K562 (cell line): ENCODE data around the gene CMTR2. TPM values are rescaled to one million over a fixed set of nuclear protein-coding genes. Genes with fewer than 3 reads are reported as not detected.

Experiments
- CCAR2 ChIP-seq: fragments of 200-400 bp; formaldehyde crosslinking; IDR thresholded peaks from 2 replicates; pipeline ENCODE4 v1.6.1; 2017; ENCODE audit warnings: mild to moderate bottlenecking, low read depth, low read length
- HDAC6 ChIP-seq: IDR thresholded peaks from 2 replicates; pipeline ENCODE4 v1.6.1; 2012; ENCODE audit warnings: low read depth, mild to moderate bottlenecking, control low read depth, inconsistent platforms, low read length, moderate library complexity
- ZBTB8A ChIP-seq: fragments of 450-650 bp; IDR thresholded peaks from 2 replicates; pipeline ENCODE4 v1.6.1; 2018; ENCODE audit warnings: mild to moderate bottlenecking, moderate library complexity; ENCODE audit not compliant: partially characterized antibody
- ZNF699 ChIP-seq: fragments of 250-450 bp; sonication (Bioruptor Pico); IDR thresholded peaks from 2 replicates; pipeline ENCODE4 v1.8.0; 2021; ENCODE audit warnings: mild to moderate bottlenecking, moderate library complexity; ENCODE audit not compliant: insufficient replicate concordance
- ZNF778 ChIP-seq: fragments of 450-650 bp; formaldehyde crosslinking; IDR thresholded peaks from 2 replicates; pipeline ENCODE4 v1.4.0; 2020; ENCODE audit warnings: mild to moderate bottlenecking, moderate library complexity
- polyA plus RNA-seq, 8 experiments: library from polyadenylated mRNA; depleted of rRNA in 4 of 8; stranded (reverse) in 5 of 8; unstranded in 3 of 8; fragments of >200 nt; fragmentation: Nextera tagmentation in 2 of 8; fragmentation: Illumina TruSeq in 1 of 8; extraction: Ambion mirVana in 2 of 8; extraction: Trizol in 1 of 8; gene quantifications; 2 replicates each; pipeline versions ENCODE4 v1.2.1 to v1.2.3, GENCODE V29; 2011 to 2014; ENCODE audit warnings: inconsistent platforms in 1 of 8, missing spikeins in 1 of 8
- total RNA-seq, 7 experiments: library from RNA; depleted of rRNA in 6 of 7; stranded (reverse); fragments of >200 nt in 6 of 7; fragmentation: Illumina TruSeq in 2 of 7; extraction: Trizol in 2 of 7; gene quantifications; 2 replicates each; pipeline versions ENCODE4 v1.2.1 to v1.2.3, GENCODE V29; 2011 to 2021; ENCODE audit warnings: low replicate concordance in 1 of 7
- TF ChIP-seq, protein P1 (sequence below): sonication (generic); formaldehyde crosslinking; IDR thresholded peaks from 2 replicates; pipeline ENCODE4 v1.8.0; 2023; ENCODE audit warnings: missing genetic modification reagents, mild to moderate bottlenecking, borderline replicate concordance

CMTR2 gene
- total and polyA plus RNA-seq, 9 of the 15 experiments (the other 6 are each of a cell fraction or from before 2014, with no cell fraction given): 4.6 to 24.8 (median 12.7) TPM

DNA sequence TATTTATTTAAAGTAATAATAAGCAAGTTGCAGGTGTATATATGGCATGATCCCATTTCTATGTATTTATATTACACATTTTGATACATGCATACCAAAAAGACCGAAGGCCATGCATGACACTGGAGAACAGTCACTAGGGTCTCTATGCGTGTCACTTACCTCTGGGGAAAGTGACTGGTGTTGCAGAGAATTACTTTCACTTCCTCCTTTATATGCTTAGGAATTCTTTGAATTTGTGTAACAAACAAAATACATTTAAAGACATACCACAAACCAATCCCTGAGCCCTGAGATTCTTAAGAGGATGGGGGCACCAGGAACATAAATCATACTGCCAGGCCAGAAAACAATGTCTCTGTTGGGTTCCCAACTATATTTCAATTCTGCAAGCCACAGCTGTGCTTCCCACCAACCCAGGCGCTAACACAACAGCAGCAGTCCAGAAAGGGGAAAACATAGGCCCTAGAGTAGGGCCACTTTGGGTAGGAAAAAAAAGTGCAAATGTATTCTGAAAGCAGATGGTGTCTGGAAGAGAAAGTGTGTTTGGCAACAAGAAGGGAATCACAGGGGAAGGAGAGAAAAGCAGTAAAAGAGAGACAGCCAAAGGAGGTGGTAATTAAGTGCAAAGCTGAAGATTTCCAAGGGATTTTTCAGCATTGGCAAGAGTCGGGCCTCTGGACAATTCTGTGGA is 34.2 kb downstream of the CMTR2 start (continued):
- TF ChIP-seq, protein P1, sequence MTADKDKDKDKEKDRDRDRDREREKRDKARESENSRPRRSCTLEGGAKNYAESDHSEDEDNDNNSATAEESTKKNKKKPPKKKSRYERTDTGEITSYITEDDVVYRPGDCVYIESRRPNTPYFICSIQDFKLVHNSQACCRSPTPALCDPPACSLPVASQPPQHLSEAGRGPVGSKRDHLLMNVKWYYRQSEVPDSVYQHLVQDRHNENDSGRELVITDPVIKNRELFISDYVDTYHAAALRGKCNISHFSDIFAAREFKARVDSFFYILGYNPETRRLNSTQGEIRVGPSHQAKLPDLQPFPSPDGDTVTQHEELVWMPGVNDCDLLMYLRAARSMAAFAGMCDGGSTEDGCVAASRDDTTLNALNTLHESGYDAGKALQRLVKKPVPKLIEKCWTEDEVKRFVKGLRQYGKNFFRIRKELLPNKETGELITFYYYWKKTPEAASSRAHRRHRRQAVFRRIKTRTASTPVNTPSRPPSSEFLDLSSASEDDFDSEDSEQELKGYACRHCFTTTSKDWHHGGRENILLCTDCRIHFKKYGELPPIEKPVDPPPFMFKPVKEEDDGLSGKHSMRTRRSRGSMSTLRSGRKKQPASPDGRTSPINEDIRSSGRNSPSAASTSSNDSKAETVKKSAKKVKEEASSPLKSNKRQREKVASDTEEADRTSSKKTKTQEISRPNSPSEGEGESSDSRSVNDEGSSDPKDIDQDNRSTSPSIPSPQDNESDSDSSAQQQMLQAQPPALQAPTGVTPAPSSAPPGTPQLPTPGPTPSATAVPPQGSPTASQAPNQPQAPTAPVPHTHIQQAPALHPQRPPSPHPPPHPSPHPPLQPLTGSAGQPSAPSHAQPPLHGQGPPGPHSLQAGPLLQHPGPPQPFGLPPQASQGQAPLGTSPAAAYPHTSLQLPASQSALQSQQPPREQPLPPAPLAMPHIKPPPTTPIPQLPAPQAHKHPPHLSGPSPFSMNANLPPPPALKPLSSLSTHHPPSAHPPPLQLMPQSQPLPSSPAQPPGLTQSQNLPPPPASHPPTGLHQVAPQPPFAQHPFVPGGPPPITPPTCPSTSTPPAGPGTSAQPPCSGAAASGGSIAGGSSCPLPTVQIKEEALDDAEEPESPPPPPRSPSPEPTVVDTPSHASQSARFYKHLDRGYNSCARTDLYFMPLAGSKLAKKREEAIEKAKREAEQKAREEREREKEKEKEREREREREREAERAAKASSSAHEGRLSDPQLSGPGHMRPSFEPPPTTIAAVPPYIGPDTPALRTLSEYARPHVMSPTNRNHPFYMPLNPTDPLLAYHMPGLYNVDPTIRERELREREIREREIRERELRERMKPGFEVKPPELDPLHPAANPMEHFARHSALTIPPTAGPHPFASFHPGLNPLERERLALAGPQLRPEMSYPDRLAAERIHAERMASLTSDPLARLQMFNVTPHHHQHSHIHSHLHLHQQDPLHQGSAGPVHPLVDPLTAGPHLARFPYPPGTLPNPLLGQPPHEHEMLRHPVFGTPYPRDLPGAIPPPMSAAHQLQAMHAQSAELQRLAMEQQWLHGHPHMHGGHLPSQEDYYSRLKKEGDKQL: no peak
- TF ChIP-seq HDAC6 (no peak), CCAR2 (no peak), ZNF778 (CRISPR knock-in tag) (no peak), ZBTB8A (no peak), ZNF699 (CRISPR knock-in tag) (no peak)
